DOHH2 (cell line): ENCODE results near the gene ALPL.

ENCODE experiments used
- CTCF ChIP-seq: fragments of 200-600 bp; sonication (generic); IDR thresholded peaks from one replicate; pipeline ENCODE4 v1.5.1; 2014; ENCODE audit warnings: antibody characterized with exemption, mild to moderate bottlenecking, low read depth, low read length; ENCODE audit not compliant: poor library complexity, severe bottlenecking
- EZH2phosphoT487 ChIP-seq: fragments of 200-600 bp; sonication (generic); IDR thresholded peaks from 2 replicates; pipeline ENCODE4 v1.6.1; 2017; ENCODE audit warnings: borderline replicate concordance, mild to moderate bottlenecking, antibody characterized with exemption, low read length, moderate library complexity, mixed read lengths

GRCh38 chr1:21625390-21626190, 116.4 kb downstream of the ALPL start:
- TF ChIP-seq EZH2phosphoT487 (no peak), CTCF (no peak)
